Gastroesophageal sphincter (tissue), 4 donors: Measurements from ENCODE around the gene STAG3. TPM values are rescaled to one million over a fixed set of nuclear protein-coding genes. Genes with fewer than 3 reads are reported as not detected.
"Not testable (repeated sequence)": the region's sequence is repeated elsewhere in the genome, so short reads cannot be mapped to it uniquely, and the experiment has no call there.

Experiments used
- ATAC-seq: fragments of 150-250 bp; one replicate; pipeline ENCODE4 v1.9.1; 2016; ENCODE audit warnings: mild to moderate bottlenecking, moderate library complexity
- H3K27ac ChIP-seq, 4 donors: fragments of 200-600 bp; sonication (generic) in 3 of 4; 1 replicate in 3 of 4; 2 replicates in 1 of 4; pipeline ENCODE4 v1.5.1; 2016 to 2019
- H3K27me3 ChIP-seq: fragments of 200-600 bp; sonication (generic); one replicate; pipeline ENCODE4 v1.5.1; 2019
- H3K36me3 ChIP-seq, 2 donors: fragments of 200-600 bp; sonication (generic); one replicate each; pipeline ENCODE4 v1.5.1; 2019; ENCODE audit warnings: control low read depth in 1 of 2
- H3K4me1 ChIP-seq, 3 donors: fragments of 200-600 bp; sonication (generic); 1 replicate in 2 of 3; 2 replicates in 1 of 3; pipeline ENCODE4 v1.5.1; 2016 to 2019; ENCODE audit warnings: control low read depth in 2 of 3
- H3K4me3 ChIP-seq, 2 donors: fragments of 200-600 bp; sonication (generic); one replicate each; pipeline ENCODE4 v1.5.1; 2019; ENCODE audit warnings: mild to moderate bottlenecking in 1 of 2, moderate library complexity in 1 of 2
- H3K9me3 ChIP-seq, 3 donors: fragments of 200-600 bp; sonication (generic); one replicate each; pipeline ENCODE4 v1.5.1; 2017 to 2019; ENCODE audit warnings: control low read depth in 2 of 3
- EP300 ChIP-seq: sonication (generic); formaldehyde crosslinking; IDR thresholded peaks from one replicate; pipeline ENCODE4 v1.6.1; 2017; ENCODE audit warnings: antibody characterized with exemption, mild to moderate bottlenecking
- POLR2A ChIP-seq, 2 donors: fragments of 450-650 bp; IDR thresholded peaks; one replicate each; pipeline ENCODE4 v1.6.1; 2017; ENCODE audit warnings: antibody characterized with exemption in 2 of 2, mild to moderate bottlenecking in 2 of 2, moderate library complexity in 1 of 2
- POLR2AphosphoS5 ChIP-seq: sonication (generic); formaldehyde crosslinking; IDR thresholded peaks from one replicate; pipeline ENCODE4 v1.6.1; 2017; ENCODE audit warnings: antibody characterized with exemption
- WGBS, 2 donors: methylation state at CpG; one replicate each; pipeline ENCODE4 v1.1.5; 2018; ENCODE audit warnings: low coverage in 1 of 2; 5-methylcytosine and 5-hydroxymethylcytosine counted together
- total RNA-seq, 4 donors: library from RNA; depleted of rRNA; stranded (reverse); fragments of >200 nt; gene quantifications; one replicate each; pipeline ENCODE4 v1.1.0, GENCODE V29; 2016
- TF ChIP-seq, protein P1 (sequence below), 4 experiments: fragments of 200-600 bp in 2 of 4; fragments of 450-650 bp in 2 of 4; sonication (generic) in 1 of 4; IDR thresholded peaks; one replicate each; pipeline ENCODE4 v1.5.1; 2017 to 2019; ENCODE audit warnings: antibody characterized with exemption in 4 of 4, mild to moderate bottlenecking in 2 of 4, moderate library complexity in 2 of 4

The STAG3 gene
- total RNA-seq, 4 donors from 2014 or later: 0.47 TPM; not detected in 3

- H3K36me3 ChIP-seq: peaks cover 0 to 49% of the 10 kb centered on the region in 2 donors
- 68 to 100% methylated on average over 1 to 3 of the region's 22 CpGs for WGBS, 2 donors
- H3K4me3 ChIP-seq: peak overlapping the region in 1 of 2 donors; percentile 14
- H3K27me3 ChIP-seq: no peaks in the 10 kb centered on the region
- TF ChIP-seq POLR2A (IDR thresholded peaks at IDR 0.05) (no peak), POLR2AphosphoS5 (no peak), EP300 (no peak)
- TF ChIP-seq, protein P1, sequence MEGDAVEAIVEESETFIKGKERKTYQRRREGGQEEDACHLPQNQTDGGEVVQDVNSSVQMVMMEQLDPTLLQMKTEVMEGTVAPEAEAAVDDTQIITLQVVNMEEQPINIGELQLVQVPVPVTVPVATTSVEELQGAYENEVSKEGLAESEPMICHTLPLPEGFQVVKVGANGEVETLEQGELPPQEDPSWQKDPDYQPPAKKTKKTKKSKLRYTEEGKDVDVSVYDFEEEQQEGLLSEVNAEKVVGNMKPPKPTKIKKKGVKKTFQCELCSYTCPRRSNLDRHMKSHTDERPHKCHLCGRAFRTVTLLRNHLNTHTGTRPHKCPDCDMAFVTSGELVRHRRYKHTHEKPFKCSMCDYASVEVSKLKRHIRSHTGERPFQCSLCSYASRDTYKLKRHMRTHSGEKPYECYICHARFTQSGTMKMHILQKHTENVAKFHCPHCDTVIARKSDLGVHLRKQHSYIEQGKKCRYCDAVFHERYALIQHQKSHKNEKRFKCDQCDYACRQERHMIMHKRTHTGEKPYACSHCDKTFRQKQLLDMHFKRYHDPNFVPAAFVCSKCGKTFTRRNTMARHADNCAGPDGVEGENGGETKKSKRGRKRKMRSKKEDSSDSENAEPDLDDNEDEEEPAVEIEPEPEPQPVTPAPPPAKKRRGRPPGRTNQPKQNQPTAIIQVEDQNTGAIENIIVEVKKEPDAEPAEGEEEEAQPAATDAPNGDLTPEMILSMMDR (IDR thresholded peaks at IDR 0.05): no peak
- no peak for ATAC-seq
- peaks cover 0 to 7% (median 0%) of the 10 kb centered on the region in 3 donors for H3K4me1 ChIP-seq
- H3K9me3 ChIP-seq: no peaks in the 10 kb centered on the region
- H3K27ac ChIP-seq: peak overlapping the region in 1 of 4 donors; percentile 33
These were observed 43.0 kb downstream of the STAG3 start for GRCh38 chr7:100220586-100221230.

DNA sequence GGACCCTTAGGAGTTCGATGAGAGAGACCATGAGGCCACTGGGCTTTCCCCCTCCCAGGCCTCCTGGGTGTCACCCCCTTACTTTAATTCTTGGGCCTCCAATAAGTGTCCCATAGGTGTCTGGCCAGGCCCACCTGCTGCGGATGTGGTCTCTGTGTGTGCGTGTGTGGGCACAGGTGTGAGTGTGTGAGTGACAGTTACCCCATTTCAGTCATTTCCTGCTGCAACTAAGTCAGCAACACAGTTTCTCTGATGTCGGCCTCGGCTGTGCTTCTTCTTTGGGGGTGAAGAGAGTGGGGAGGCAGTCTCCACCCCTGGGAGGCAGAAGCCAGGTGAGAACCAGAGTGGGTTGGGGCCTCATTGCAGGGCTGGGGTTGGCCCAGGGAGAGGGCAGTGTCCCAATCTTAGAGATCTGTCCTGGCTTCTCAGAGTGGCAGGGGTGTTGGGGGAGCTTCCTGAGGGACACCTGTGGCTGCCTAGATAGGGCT is 43.6 kb downstream of the STAG3 start:
- peak overlapping the region in 1 of 4 donors; percentile 33 for H3K27ac ChIP-seq
- peaks cover 0 to 1% (median 0%) of the 10 kb centered on the region in 3 donors for H3K4me1 ChIP-seq
- 65% methylated on average over 2 of the region's 5 CpGs; no CpG with 5 or more reads in 1 of the 2 donors for WGBS, 2 donors
- no peak for TF ChIP-seq POLR2A (IDR thresholded peaks at IDR 0.05)
- TF ChIP-seq, protein P1 (IDR thresholded peaks at IDR 0.05): no peak
- no peaks in the 10 kb centered on the region for H3K27me3 ChIP-seq
- H3K9me3 ChIP-seq: no peaks in the 10 kb centered on the region
- no peak overlapping the region for H3K4me3 ChIP-seq
- H3K36me3 ChIP-seq: peaks cover 0 to 49% of the 10 kb centered on the region in 2 donors
- ATAC-seq: no peak

GRCh38 chr7:100221767-100222444 is 44.2 kb downstream of the STAG3 start:
- Histone ChIP-seq H3K9me3 (no peaks in the 10 kb centered on the region), H3K4me1 (no peaks in the 10 kb centered on the region), H3K27ac (no peak overlapping the region), H3K36me3 (peaks cover 0 to 49% of the 10 kb centered on the region in 2 donors), H3K4me3 (no peak overlapping the region), H3K27me3 (no peaks in the 10 kb centered on the region)
- no peak for ATAC-seq
- WGBS, 2 donors: 74% methylated on average over 6 of the region's 14 CpGs; no CpG with 5 or more reads in 1 of the 2 donors
- TF ChIP-seq POLR2AphosphoS5 (no peak), POLR2A (IDR thresholded peaks at IDR 0.05) (no peak), EP300 (no peak)
- TF ChIP-seq, protein P1 (IDR thresholded peaks at IDR 0.05): no peak

DNA sequence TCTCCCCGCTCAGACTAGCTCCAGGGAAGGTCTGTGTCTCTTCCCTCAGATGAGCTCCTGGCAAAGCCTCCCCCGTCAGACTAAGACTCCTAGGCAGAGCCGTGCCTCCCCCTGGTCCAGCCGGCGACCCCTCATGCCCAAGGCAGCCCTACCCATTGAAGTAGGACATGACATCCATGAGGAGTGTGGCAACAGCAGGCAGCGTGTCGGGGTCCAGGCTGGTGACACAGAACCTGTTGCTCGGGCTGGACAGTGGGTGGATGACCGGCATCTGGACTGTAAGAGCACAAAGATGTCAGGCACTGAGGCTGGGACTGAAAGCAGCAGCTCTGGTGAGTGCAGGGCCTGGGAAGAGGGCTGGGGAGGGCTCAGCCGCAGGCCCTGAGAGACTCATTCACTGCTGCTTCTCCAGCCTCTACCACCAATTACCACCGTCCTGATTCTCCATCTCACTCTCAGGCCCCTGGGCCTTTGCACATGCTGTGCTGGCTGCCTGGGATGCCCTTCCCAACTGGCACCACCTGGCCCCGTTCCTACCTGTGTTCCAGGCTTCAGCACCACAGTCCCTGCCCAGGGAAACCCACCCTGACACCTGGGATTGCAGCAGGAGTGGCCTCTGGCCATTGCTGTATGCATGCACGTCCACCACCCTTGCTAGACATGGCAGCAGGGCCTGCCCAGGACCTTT is 44.9 kb downstream of the STAG3 start:
- Histone ChIP-seq H3K4me1 (no peaks in the 10 kb centered on the region), H3K27me3 (no peaks in the 10 kb centered on the region), H3K9me3 (no peaks in the 10 kb centered on the region), H3K27ac (no peak overlapping the region), H3K36me3 (peaks cover 0 to 49% of the 10 kb centered on the region in 2 donors), H3K4me3 (no peak overlapping the region)
- TF ChIP-seq, protein P1 (IDR thresholded peaks at IDR 0.05): no peak
- TF ChIP-seq POLR2A (IDR thresholded peaks at IDR 0.05) (no peak), EP300 (no peak), POLR2AphosphoS5 (no peak)
- ATAC-seq: no peak
- 89% methylated on average over 1 of the region's 13 CpGs; no CpG with 5 or more reads in 1 of the 2 donors for WGBS, 2 donors

- not testable (repeated sequence) for H3K4me3 ChIP-seq, ATAC-seq, H3K9me3 ChIP-seq, H3K27me3 ChIP-seq, H3K27ac ChIP-seq, H3K4me1 ChIP-seq
- H3K36me3 ChIP-seq: peaks cover 0 to 49% of the 10 kb centered on the region in 2 donors
- 93 to 100% methylated on average over 3 of the region's 17 CpGs for WGBS, 2 donors
These were observed 45.7 kb downstream of the STAG3 start for GRCh38 chr7:100223376-100223927.

DNA sequence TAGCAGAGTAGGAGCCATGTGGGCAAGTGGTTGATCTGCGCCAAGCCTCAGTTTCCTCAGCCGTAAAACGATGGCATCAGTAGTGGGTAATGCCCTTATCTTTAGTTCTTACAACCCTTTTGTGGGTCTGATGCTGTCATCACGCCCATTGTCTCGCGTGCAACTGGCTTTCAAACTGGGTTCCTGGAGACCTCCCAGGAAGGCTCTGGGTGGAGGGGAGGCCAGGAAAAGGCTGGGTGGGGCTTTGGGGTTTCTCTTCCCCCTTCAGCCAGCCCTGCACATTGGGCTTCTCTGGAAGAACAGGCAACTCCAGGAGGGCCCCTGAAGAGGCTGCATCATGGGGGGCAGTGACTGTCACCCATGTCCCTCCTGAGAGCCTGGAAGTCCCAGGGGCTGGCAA is 47.2 kb downstream of the STAG3 start:
- not testable (repeated sequence) for H3K27me3 ChIP-seq, H3K9me3 ChIP-seq, H3K27ac ChIP-seq, H3K4me1 ChIP-seq, ATAC-seq, H3K4me3 ChIP-seq
- peaks cover 0 to 47% of the 10 kb centered on the region in 2 donors for H3K36me3 ChIP-seq
- WGBS, 2 donors: 81% methylated on average over 6 of the region's 6 CpGs; no CpG with 5 or more reads in 1 of the 2 donors

DNA sequence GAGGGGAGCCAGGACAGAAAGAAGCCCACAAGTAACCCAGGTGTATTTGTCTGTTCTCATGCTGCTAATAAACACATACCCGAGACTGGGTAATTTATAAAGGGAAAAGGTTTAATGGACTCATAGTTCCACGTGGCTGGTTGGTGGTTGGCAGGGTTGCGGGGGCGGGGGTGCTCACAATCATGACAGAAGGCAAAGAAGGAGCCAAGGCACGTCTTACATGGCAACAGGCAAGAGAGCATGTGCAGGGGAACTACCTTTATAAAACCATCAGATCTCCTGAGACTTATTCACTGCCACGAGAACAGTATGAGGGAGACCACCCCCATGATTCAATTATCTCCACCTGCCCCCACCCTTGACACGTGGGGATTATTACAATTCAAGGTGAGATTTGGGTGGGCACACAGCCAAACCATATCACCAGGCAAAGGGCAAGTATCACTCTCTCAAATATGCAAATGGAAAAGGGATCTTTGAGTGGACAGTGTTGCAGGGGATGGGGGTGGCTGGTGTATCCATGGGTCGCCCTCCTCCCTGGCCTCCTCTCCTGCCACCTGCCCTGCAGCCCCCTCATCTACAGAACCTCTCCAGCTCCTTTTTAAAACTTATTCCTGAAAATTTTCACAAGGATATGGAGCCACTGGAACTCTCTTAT is 57.1 kb downstream of the STAG3 start:
- H3K27me3 ChIP-seq, H3K9me3 ChIP-seq, H3K4me3 ChIP-seq, ATAC-seq, H3K4me1 ChIP-seq, H3K27ac ChIP-seq: not testable (repeated sequence)
- WGBS, 2 donors: 68 to 100% methylated on average over 2 to 8 of the region's 8 CpGs
- H3K36me3 ChIP-seq: peaks cover 0 to 24% of the 10 kb centered on the region in 2 donors
